H1 (cell line): ENCODE data around the gene TBCD. TPM values are rescaled to one million over a fixed set of nuclear protein-coding genes. Genes with fewer than 3 reads are reported as not detected.

Experiments used
- CTCF ChIA-PET: fragments of 300-600 bp; sonication (Branson Sonifier 250); formaldehyde crosslinking; loops from one replicate; lab custom pipeline; 2021; ENCODE audit not compliant: partially characterized antibody; lab: Charles Lee
- POLR2A ChIA-PET: fragments of 300-600 bp; sonication (Branson Sonifier 250); formaldehyde crosslinking; loops from one replicate; lab custom pipeline; 2021; ENCODE audit warnings: inconsistent platforms; ENCODE audit not compliant: partially characterized antibody; lab: Charles Lee
- DNase-seq, 2 experiments: peaks; one replicate each; pipeline versions ENCODE4 v3.0.0 to v3.0.0-alpha.2; 2010 to 2022; ENCODE audit warnings: low spot score in 2 of 2, low read depth in 1 of 2, mixed read lengths in 1 of 2
- FAIRE-seq: peaks from 2 replicates; lab custom pipeline; 2011; peaks lifted over from hg19 to GRCh38; lab: Jason Lieb, UNC
- H2AFZ ChIP-seq: 2 replicates; pipeline ENCODE4 v1.8.1; 2012; ENCODE audit warnings: low read length, inconsistent platforms
- H2AK5ac ChIP-seq: 2 replicates; pipeline ENCODE4 v1.6.1; 2013; ENCODE audit warnings: low read depth, low read length
- H2BK120ac ChIP-seq: replicated peaks from 2 replicates; pipeline ENCODE3; 2013; ENCODE audit warnings: low read depth, low read length, inconsistent platforms
- H2BK12ac ChIP-seq: 2 replicates; pipeline ENCODE4 v1.6.1; 2013; ENCODE audit warnings: low read depth, low read length
- H2BK15ac ChIP-seq: 2 replicates; pipeline ENCODE4 v1.6.1; 2013; ENCODE audit warnings: low read length
- H2BK20ac ChIP-seq: 2 replicates; pipeline ENCODE4 v1.6.1; 2013; ENCODE audit warnings: low read length
- H2BK5ac ChIP-seq: 2 replicates; pipeline ENCODE4 v1.6.1; 2013; ENCODE audit warnings: low read depth, low read length
- H3K14ac ChIP-seq: 2 replicates; pipeline ENCODE4 v1.6.1; 2013; ENCODE audit warnings: inconsistent platforms; ENCODE audit not compliant: insufficient read length
- H3K18ac ChIP-seq: 2 replicates; pipeline ENCODE4 v1.6.1; 2013; ENCODE audit warnings: low read length; ENCODE audit errors: extremely low read depth
- H3K23ac ChIP-seq: 2 replicates; pipeline ENCODE4 v1.6.1; 2013; ENCODE audit warnings: inconsistent platforms; ENCODE audit not compliant: insufficient read length
- H3K23me2 ChIP-seq: 2 replicates; pipeline ENCODE4 v1.6.1; 2013; ENCODE audit warnings: low read depth, low read length
- H3K27ac ChIP-seq: 2 replicates; pipeline ENCODE4 v1.6.1; 2011; ENCODE audit warnings: low read depth, low read length, inconsistent platforms
- H3K27me3 ChIP-seq, 4 experiments: replicated peaks in 1 of 4; 1 replicate in 1 of 4; 2 replicates in 3 of 4; pipeline versions ENCODE4 v1.6.1 to v1.8.1; 2011 to 2013; ENCODE audit warnings: low read length in 3 of 4, mild to moderate bottlenecking in 3 of 4, inconsistent platforms in 2 of 4, mixed read lengths in 2 of 4, moderate library complexity in 1 of 4; ENCODE audit not compliant: control insufficient read depth in 3 of 4, insufficient read depth in 3 of 4; ENCODE audit errors: extremely low read depth in 1 of 4
- H3K36me3 ChIP-seq, 4 experiments: 2 replicates each; pipeline versions ENCODE4 v1.6.1 to v1.8.1; 2011 to 2013; ENCODE audit warnings: mild to moderate bottlenecking in 4 of 4, low read length in 3 of 4, moderate library complexity in 2 of 4, control low read depth in 1 of 4, inconsistent platforms in 1 of 4; ENCODE audit not compliant: insufficient read depth in 4 of 4, control insufficient read depth in 2 of 4
- H3K4ac ChIP-seq: replicated peaks from 2 replicates; pipeline ENCODE3; 2013; ENCODE audit warnings: low read length, low read depth, mixed read lengths, inconsistent platforms; ENCODE audit not compliant: insufficient read length
- H3K4me1 ChIP-seq, 4 experiments: replicated peaks in 1 of 4; 1 replicate in 1 of 4; 2 replicates in 3 of 4; pipeline versions ENCODE4 v1.6.1 to v1.8.1; 2011 to 2013; ENCODE audit warnings: low read length in 3 of 4, inconsistent platforms in 2 of 4, mixed read lengths in 1 of 4; ENCODE audit not compliant: insufficient read depth in 4 of 4, control insufficient read depth in 3 of 4
- H3K4me2 ChIP-seq, 2 experiments: 2 replicates each; pipeline versions ENCODE4 v1.6.1 to v1.8.1; 2011 to 2013; ENCODE audit warnings: low read depth in 2 of 2, low read length in 2 of 2, control low read depth in 1 of 2, inconsistent platforms in 1 of 2, mild to moderate bottlenecking in 1 of 2; ENCODE audit not compliant: insufficient read depth in 1 of 2
- H3K4me3 ChIP-seq, 4 experiments: fragments of 200-600, 300-600 bp in 1 of 4; sonication (generic), shearing (Covaris generic), sonication (Bioruptor Twin) in 1 of 4; 2 replicates each; pipeline versions ENCODE4 v1.5.1 to v1.8.1; 2011 to 2016; ENCODE audit warnings: low read length in 4 of 4, low read depth in 3 of 4, control low read depth in 2 of 4, inconsistent platforms in 2 of 4, mild to moderate bottlenecking in 2 of 4, mixed read lengths in 1 of 4, moderate library complexity in 1 of 4; ENCODE audit not compliant: insufficient read depth in 2 of 4; ENCODE audit errors: extremely low read depth in 1 of 4
- H3K56ac ChIP-seq: replicated peaks from 2 replicates; pipeline ENCODE3; 2013; ENCODE audit warnings: low read depth, mild to moderate bottlenecking, mixed read lengths, low read length, inconsistent platforms; ENCODE audit not compliant: insufficient read length
- H3K79me1 ChIP-seq: 2 replicates; pipeline ENCODE4 v1.6.1; 2013; ENCODE audit warnings: low read depth, low read length, control low read depth
- H3K79me2 ChIP-seq, 2 experiments: 2 replicates each; pipeline versions ENCODE4 v1.6.1 to v1.8.1; 2012 to 2013; ENCODE audit warnings: low read length in 2 of 2, mild to moderate bottlenecking in 2 of 2, inconsistent platforms in 1 of 2; ENCODE audit not compliant: insufficient read depth in 2 of 2, control insufficient read depth in 1 of 2
- H3K9ac ChIP-seq, 4 experiments: replicated peaks in 1 of 4; 1 replicate in 1 of 4; 2 replicates in 3 of 4; pipeline versions ENCODE4 v1.6.1 to v1.8.1; 2011 to 2013; ENCODE audit warnings: low read depth in 3 of 4, low read length in 3 of 4, control low read depth in 2 of 4, mild to moderate bottlenecking in 2 of 4, moderate library complexity in 2 of 4, inconsistent platforms in 1 of 4; ENCODE audit errors: extremely low read depth in 1 of 4
- H3K9me3 ChIP-seq, 2 experiments: 2 replicates each; pipeline versions ENCODE4 v1.6.1 to v1.8.1; 2012 to 2013; ENCODE audit warnings: mild to moderate bottlenecking in 2 of 2, moderate library complexity in 2 of 2, control low read depth in 1 of 2, inconsistent platforms in 1 of 2, low read depth in 1 of 2, low read length in 1 of 2, mixed read lengths in 1 of 2; ENCODE audit not compliant: insufficient read depth in 2 of 2
- H4K20me1 ChIP-seq, 2 experiments: replicated peaks in 1 of 2; 2 replicates each; pipeline versions ENCODE3 to v1.8.1; 2011 to 2013; ENCODE audit warnings: inconsistent platforms in 2 of 2, low read length in 2 of 2, mild to moderate bottlenecking in 1 of 2; ENCODE audit not compliant: insufficient read depth in 2 of 2, control insufficient read depth in 1 of 2
- H4K5ac ChIP-seq: 2 replicates; pipeline ENCODE4 v1.6.1; 2013; ENCODE audit warnings: low read length, low read depth, mixed read lengths, inconsistent platforms; ENCODE audit not compliant: insufficient read length
- H4K8ac ChIP-seq: 2 replicates; pipeline ENCODE4 v1.8.0; 2013; ENCODE audit warnings: mild to moderate bottlenecking, moderate library complexity, low read length, inconsistent platforms; ENCODE audit not compliant: insufficient read depth; ENCODE audit errors: extremely low read depth
- H4K91ac ChIP-seq: replicated peaks from 2 replicates; pipeline ENCODE3; 2013; ENCODE audit warnings: low read length, mixed read lengths, inconsistent platforms; ENCODE audit not compliant: insufficient read length
- CEBPB ChIP-seq: IDR thresholded peaks from 2 replicates; pipeline ENCODE4 v1.6.1; 2012; ENCODE audit warnings: low read depth, low read length
- JUND ChIP-seq: IDR thresholded peaks from 2 replicates; pipeline ENCODE4 v1.6.1; 2011; ENCODE audit warnings: mild to moderate bottlenecking, improper control_type of control experiment, low read length
- SIRT6 ChIP-seq: IDR thresholded peaks from one replicate; pipeline ENCODE4 v1.7.1; 2012; ENCODE audit warnings: low read length, inconsistent platforms
- WGBS, 2 experiments: shearing (Covaris generic) in 1 of 2; methylation state at CpG; one replicate each; pipeline versions ENCODE4 v1.1.6 to v1.1.7; 2013 to 2015; ENCODE audit warnings: low lambda C conversion rate in 2 of 2, mixed read lengths in 2 of 2, inconsistent platforms in 1 of 2, low coverage in 1 of 2, missing lambda C conversion rate in 1 of 2; ENCODE audit not compliant: insufficient replicate concordance in 2 of 2, insufficient coverage in 1 of 2, insufficient read length in 1 of 2; ENCODE audit errors: extremely low coverage in 1 of 2, missing lambda C conversion rate in 1 of 2; 5-methylcytosine and 5-hydroxymethylcytosine counted together
- polyA plus RNA-seq, 7 experiments: library from polyadenylated mRNA; depleted of rRNA in 3 of 7; stranded (reverse) in 5 of 7; unstranded in 2 of 7; fragments of >200 nt in 5 of 7; fragments of 200-250 nt in 2 of 7; gene quantifications; 1 replicate in 5 of 7; 2 replicates in 1 of 7; 4 replicates in 1 of 7; pipeline versions ENCODE4 v1.2.1 to v1.2.3, GENCODE V29; 2011 to 2013; ENCODE audit warnings: missing spikeins in 2 of 7, mixed read lengths in 2 of 7
- total RNA-seq: library from RNA; stranded (reverse); fragmentation: NEBNext Ultra II Directional; extraction: Animal tissue kit (Norgen Biotek cat#: 25700); gene quantifications from 2 replicates; pipeline ENCODE4 v1.2.1, GENCODE V29; 2021
- TF ChIP-seq, protein P1 (sequence below): IDR thresholded peaks from 2 replicates; pipeline ENCODE4 v1.6.1; 2011; ENCODE audit warnings: low read length, improper control_type of control experiment

The TBCD gene
- total and polyA plus RNA-seq, 2 of the 8 experiments (the other 6 are each of a cell fraction or from before 2014, with no cell fraction given): 118 to 162 TPM

DNA sequence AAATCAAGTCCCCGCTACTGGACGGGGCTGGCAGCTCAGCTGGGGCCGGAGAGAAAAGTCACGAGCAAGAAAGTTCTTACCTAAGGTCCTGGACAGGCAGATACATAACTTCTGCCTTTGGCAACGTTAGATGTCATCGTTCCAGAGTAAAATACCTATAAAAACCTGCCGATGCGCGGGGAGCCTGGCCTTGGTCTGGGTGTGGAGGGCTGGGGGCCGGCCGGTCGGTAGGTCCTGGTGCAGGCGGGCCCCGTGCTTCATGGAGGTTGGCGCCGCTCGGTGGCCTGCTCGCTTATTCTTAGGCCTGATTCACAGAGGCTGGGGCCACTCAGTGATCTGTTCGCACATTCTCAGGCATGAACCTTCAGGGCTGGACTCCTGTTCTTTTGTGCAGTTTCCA is 121.7 kb downstream of the TBCD start:
- 90% methylated on average over 19 of the region's 19 CpGs; no CpG with 5 or more reads in 1 of the 2 experiments for WGBS, 2 experiments
- FAIRE-seq: no peak
- peak overlapping the region; percentile 6; the same call in 1 of the 2 replicates for H2BK5ac ChIP-seq
- no peak overlapping the region for H3K23ac ChIP-seq
- no peak overlapping the region for H2BK20ac ChIP-seq
- H4K20me1 ChIP-seq: peaks cover 4 to 13% of the 10 kb centered on the region in 2 experiments
- no peak for DNase-seq
- H4K5ac ChIP-seq: no peak overlapping the region
- POLR2A ChIA-PET: interaction anchor here (1.2 kb wide), 1 partner anchor 8 kb away, joined by 3 read pairs; no protein-coding TSS in a partner anchor
- no peaks in the 10 kb centered on the region for H3K23me2 ChIP-seq
- H3K9ac ChIP-seq: no peak overlapping the region
- H3K36me3 ChIP-seq: peaks cover 3 to 17% (median 13%) of the 10 kb centered on the region in 4 experiments; a peak in 5 of 8 replicates
- no peak overlapping the region for H3K18ac ChIP-seq
- H2AK5ac ChIP-seq: no peak overlapping the region
- H4K91ac ChIP-seq: no peak overlapping the region
- H3K79me1 ChIP-seq: peaks cover 11% of the 10 kb centered on the region
- no peaks in the 10 kb centered on the region for H3K27me3 ChIP-seq
- H2BK120ac ChIP-seq: no peak overlapping the region
- H2BK12ac ChIP-seq: no peak overlapping the region
- CTCF ChIA-PET: interaction anchor here (0.7 to 3.0 kb wide), 4 partner anchors 10 to 92 kb away, joined by 3 to 10 read pairs (median 4); no protein-coding TSS in a partner anchor
- H3K27ac ChIP-seq: no peak overlapping the region
- no peak overlapping the region for H4K8ac ChIP-seq
- no peak overlapping the region for H3K14ac ChIP-seq
- peaks cover 0 to 3% of the 10 kb centered on the region in 2 experiments; a peak in 2 of 4 replicates for H3K79me2 ChIP-seq
- H2BK15ac ChIP-seq: no peak overlapping the region
- no peaks in the 10 kb centered on the region for H3K9me3 ChIP-seq
- H3K4me1 ChIP-seq: peaks cover 0 to 8% (median 2%) of the 10 kb centered on the region in 4 experiments; a peak in 5 of 7 replicates
- H3K4me2 ChIP-seq: no peak overlapping the region
- no peak overlapping the region for H3K4me3 ChIP-seq
- TF ChIP-seq CEBPB: no peak
- TF ChIP-seq SIRT6: no peak
- TF ChIP-seq JUND: no peak
- TF ChIP-seq, protein P1, sequence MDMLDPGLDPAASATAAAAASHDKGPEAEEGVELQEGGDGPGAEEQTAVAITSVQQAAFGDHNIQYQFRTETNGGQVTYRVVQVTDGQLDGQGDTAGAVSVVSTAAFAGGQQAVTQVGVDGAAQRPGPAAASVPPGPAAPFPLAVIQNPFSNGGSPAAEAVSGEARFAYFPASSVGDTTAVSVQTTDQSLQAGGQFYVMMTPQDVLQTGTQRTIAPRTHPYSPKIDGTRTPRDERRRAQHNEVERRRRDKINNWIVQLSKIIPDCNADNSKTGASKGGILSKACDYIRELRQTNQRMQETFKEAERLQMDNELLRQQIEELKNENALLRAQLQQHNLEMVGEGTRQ: no peak
- H3K56ac ChIP-seq: no peak overlapping the region
- no peak overlapping the region for H2AFZ ChIP-seq
- H3K4ac ChIP-seq: no peak overlapping the region
